HG02852 (cell line): ENCODE data around the gene CTNNA3.
A peak's percentile ranks its signal among the peaks of the same experiment; 100 is the strongest.
"Not testable (repeated sequence)": the region's sequence is repeated elsewhere in the genome, so short reads cannot be mapped to it uniquely, and the experiment has no call there.

Experiments used
- ATAC-seq: cut with Tn5 transposase; IDR thresholded peaks from one replicate; pipeline ENCODE4 v1.9.1; 2021; ENCODE audit warnings: mild to moderate bottlenecking, moderate library complexity; ENCODE audit not compliant: unreplicated experiment

CTNNA3 gene

DNA sequence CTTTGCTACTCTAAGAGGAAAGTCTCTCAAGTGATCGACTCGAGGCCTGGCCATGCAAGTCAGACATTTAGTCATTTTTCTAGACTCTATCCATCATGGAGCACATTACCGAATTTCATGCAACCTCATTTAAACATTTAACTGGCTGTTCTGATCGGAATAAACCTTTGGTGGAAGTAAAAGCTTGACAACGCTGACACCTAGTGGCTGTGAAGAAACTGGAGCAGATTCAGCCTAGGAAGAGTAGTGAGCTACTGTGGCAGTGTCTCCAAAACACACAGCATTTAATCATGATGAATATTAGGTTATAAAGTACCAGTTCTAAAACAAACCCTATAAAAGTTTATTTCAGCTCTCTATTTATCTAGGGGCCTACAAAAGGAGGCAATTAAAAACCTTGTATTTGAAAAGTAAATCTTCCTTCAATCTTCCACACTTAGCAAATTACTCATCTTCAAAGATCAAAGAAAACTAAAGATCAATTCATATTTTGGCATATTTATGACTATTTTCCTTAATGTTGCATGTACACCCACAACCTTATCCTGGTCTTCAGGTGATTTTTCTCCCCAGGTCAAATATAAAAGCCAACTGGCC lies 175.0 kb downstream of the CTNNA3 start:
- peak; percentile 89 for ATAC-seq

DNA sequence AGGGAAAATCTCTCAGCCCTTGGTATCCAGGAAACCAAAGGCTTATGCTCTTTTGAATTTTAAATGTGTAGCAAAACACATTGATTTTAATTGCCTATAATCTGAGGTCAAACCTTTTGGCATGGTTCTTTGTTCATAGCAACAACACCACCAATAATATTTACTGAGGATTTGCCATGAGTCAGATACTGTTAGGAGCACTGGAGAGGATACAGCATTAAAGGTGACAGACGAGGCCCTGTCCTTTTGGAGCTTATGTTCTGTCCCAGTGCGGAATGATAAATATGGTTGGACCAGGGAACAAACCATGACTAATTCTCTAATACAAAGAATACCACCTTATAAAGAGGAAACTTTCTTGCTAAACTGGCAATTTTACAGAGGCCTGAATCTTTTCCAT lies 176.6 kb downstream of the CTNNA3 start:
- ATAC-seq, result no peak

- no peak for ATAC-seq
Measured at GRCh38 chr10:67518756-67519155, 177.2 kb downstream of the CTNNA3 start.

DNA sequence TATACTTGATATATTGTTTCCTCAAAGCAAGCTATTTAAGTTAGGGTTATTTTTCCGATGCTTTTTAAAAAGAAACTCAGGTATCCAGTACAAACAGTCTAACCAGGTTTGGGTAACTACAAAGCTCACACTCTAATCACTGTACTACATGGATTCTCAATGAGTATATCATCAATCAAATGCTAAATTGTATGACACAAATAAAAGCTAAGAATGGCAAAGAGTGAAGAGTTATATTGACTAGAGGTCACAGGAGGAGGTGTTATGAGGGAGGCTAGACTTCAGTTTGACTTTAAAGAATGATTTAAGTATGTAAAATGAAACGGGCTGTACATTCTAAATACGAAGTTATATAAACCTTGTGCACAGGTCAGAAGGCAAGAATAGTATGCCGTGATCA lies 178.0 kb downstream of the CTNNA3 start:
- no peak for ATAC-seq

GRCh38 chr10:67506757-67507091 lies 189.3 kb downstream of the CTNNA3 start:
- ATAC-seq, result no peak

DNA sequence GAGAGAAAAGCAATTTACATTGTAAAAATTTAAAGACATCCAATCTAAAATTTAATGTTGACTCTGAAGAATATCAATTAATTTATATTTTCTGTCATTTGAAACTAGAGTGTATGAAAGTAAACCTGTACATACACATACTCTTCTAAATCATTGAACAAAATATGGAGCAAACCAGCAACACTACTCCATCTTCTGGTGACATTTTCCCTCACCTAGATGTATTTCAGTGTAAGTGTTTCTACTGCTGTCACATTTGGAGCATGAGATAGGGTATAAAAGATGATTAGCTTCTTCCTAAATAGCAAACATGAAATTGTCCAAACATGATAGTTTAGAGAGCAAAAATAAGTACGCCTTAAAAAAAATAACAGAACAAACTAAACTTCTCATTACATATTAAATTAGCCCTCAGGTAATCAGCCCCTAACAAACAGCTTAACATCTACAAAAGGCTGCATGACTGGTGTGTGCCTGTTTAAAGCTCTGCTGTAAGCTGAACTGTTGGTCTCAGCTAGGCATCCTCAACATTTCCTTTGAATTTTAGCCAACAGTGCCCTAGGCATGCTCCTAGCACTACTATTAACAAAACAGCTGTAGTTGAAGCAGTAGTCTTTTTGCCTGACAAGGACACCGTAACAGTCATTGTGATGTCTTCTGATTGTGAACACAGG lies 189.8 kb downstream of the CTNNA3 start:
- no peak for ATAC-seq

DNA sequence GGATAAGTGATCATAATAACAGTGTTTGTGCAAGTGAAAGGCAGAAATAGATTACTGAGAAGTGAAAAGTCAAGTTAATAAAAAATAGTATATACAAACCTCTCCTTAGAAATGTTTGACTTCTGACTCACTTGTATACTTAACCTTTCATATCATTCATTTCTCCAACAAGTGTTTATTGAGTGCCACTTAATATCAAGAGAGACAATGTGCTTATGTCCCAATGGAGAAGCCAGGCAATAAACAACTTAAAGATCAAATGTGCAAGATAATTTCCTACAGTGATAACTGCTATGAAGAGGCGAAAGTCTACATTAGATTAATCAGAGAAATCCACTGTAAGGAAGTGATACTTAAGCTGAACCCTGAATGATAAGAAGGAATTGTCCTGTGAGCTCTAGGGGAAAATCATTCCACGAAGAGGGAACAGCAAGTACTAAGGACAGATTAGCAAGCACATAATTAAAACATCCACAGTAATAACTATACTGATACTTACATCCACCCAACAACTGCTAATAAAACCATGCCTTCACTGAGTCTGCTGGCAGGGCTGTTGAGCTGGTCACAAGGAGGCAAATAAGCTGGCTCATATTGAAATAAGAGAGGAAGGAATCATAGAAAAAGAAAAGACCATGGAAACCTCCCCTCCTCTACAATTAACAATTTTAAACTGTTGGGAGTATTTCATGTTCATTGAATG lies 203.5 kb downstream of the CTNNA3 start:
- ATAC-seq, result no peak

DNA sequence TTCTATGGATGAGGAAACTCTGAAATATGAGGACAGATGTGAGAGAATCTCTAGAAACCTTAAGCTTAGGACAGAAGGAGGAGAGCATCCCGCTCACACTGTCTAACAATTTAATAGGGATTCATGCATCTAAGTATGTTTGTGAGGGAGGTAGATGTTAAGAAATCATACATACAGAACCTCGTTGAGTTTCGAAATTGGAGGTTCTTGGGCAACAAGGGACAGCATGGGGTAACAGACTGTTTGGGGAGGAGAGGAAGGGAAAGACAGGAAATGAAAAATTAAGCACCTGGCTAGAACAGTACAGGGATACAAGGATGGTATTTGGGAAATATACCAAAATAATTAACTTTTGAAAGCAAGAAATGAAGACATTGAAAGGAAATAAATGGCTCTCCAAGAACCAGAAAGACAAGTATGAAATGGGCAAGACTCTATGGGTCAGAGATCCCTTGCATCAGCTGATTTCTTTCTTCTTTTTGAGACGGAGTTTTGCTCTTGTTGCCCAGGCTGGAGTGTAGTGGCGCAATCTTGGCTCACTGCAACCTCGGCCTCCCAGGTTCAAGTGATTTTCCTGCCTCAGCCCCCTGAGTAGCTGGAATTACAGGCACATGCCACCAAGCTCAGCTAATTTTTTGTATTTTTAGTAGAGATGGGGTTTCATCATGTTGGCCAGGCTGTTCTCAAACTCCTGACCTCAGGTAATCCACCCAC lies 207.9 kb downstream of the CTNNA3 start:
- ATAC-seq, result no peak

DNA sequence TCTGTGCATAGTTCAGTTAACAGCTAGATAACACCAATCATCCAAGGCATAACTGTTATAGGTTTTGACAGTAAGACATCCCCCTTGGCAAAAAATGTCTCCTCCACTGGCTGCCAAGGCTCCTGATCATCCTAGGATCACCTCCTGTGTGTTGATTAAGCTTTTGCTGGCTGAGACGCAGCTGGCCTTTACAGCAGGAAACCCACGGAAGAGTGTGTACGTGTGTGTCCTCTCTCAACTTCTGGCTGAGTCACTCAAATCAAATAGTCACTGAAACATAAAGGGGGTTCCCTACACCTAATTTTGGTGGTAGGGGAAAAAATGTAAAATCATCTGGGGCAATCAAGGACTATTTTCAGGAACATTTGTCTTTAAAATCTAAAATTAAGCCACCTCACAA lies 208.8 kb downstream of the CTNNA3 start:
- ATAC-seq, result no peak

DNA sequence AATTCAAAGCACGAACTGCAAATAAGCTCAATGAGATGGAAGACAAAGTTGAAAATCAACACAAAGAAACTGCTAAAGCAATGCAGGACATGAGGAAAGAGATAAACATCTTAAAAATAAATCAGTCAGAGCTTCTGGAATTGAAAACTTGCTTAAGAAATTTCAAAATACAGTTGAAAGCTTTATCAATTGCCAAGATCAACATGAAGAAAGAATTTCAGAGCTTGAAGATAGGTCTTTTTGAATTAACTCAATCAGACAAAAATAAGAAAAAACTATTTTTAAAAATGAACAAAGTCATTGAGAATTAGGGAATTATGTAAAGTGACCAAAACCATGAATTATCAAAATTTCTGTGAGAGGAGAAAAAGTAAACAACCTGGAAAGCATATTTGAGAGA lies 218.1 kb downstream of the CTNNA3 start:
- ATAC-seq, result no peak

GRCh38 chr10:67476201-67476600 lies 219.8 kb downstream of the CTNNA3 start:
- no peak for ATAC-seq

DNA sequence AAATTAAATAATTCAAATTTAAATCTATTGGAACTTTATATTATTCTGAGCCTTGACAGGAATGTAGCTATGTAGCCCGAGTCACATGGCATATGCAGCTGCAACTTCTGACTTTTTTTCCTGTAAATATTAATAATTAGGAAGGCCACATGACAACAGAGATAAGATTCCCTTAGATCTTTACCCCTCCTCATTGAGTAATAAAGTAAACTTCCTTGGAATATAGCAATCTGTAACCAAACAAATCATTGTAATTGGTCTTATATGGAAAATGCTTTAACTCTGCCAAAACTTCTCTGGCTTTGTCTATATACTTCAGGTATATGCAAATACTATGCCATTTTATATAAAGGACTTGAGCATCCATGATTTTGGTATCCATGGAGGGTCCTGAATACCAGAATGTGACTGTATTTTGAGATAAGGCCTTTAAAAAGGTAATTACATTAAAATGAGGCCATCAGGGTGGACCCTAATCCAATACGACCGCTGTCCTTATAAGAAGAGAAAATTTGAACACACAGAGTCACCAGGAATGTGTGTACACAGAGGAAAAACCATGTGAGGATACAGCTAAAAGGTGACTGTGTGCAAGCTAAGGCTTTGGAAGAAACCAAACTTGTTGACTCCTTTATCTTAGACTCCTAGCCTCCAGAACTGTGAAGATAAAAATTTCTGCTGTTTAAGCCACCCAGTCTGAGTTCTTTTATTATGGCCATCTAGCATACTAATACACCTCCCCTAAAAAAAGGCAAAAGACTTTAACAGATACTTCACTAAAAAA lies 222.0 kb downstream of the CTNNA3 start:
- ATAC-seq, result no peak

DNA sequence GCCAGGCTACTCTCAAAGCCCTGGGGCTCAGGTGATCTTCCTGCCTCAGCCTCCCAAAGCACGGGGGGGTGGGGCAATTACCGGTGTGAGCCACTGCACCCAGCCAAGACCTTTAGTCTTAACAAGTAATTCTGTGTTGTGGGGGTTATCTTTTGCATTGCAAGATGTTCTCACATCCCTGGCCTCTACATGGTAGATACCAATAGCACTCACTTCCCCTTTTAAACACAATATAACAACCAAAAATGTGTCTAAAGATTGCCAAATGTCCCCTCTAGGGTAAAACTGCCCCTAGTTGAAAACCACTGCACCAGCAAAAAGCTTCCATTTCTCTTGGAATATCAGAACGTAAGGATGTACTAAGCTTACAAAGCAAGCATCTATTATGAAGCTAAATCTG lies 225.0 kb downstream of the CTNNA3 start:
- no peak for ATAC-seq

DNA sequence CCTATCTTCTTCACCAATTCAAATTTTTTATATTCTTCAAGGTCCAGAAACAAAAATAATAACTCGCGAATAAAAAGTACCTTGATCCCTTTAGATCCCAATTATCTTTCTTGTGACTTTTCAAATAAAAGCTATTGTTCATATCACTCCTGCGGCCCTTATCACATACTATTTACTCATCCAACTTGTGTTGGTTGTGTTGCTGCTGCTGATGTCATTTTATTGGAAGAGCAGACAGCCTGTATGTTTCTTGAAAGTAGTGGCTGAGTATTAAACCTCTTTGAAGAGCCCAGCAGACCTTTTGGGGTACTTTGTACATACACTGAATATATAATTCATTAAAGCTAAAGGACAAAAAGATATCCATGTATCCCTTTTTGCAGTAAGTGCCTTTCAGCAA lies 231.7 kb downstream of the CTNNA3 start:
- no peak for ATAC-seq

DNA sequence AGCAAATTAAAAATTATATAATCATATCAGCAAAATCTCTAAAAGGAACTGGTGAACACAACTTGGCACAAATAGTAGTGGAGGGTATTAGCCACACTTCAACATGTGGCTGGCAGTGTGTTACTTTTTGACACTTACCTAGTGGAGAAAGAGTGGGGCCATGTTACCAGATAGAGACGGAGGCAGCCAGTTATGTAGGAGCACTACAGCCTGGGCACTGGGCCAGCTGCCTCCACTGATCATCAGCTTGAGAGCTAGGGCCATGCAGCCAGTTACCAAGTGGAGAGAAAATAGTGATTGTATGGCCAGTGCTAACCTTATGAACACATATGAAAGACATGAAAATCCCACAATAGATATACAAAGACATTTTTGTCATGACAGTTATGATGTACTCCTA lies 243.1 kb downstream of the CTNNA3 start:
- no peak for ATAC-seq

GRCh38 chr10:67438605-67439304 lies 257.2 kb downstream of the CTNNA3 start:
- ATAC-seq, result no peak

DNA sequence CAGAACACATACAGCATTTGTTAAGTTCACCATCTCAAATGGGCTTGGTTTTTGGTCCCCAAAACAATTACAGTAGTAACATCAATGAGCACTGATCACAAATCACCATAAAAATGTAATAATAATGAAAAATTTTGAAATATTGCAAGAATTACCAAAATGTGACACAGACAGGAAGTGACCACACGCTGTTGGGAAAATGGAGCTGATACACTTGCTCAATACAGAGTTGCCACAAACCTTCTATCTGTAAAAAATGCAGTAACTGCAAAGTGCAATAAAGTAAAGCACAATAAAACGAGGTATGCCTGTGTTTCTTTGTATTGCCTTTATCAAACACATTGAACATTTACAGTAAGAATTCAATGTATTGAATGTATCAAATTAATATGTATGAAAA lies 262.7 kb downstream of the CTNNA3 start:
- no peak for ATAC-seq

DNA sequence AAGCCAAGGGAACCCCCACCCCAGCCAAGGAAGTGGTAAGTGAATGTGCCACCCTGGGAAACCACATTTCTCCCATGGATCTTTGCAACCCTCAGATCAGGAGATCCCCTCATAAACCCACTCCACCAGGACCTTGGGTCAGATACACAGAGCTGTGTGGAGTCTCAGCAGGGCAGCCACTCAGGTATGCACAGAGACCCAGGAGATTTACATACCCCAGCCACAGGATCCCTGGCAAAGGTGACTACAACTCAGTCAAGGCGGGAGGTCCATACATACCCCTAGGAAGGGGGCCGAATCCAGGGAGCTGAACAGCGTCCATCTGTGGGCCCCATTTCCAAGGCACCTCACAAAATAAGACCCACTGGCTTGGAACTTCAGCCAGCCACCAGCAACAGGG lies 293.4 kb downstream of the CTNNA3 start:
- ATAC-seq, result no peak

- ATAC-seq, result no peak
Measured at GRCh38 chr10:67401711-67402110, 294.3 kb downstream of the CTNNA3 start.

GRCh38 chr10:67386841-67387533 lies 309.0 kb downstream of the CTNNA3 start:
- not testable (repeated sequence) for ATAC-seq
